Measurements from ENCODE around the gene PRRG1.

The PRRG1 gene

DNA sequence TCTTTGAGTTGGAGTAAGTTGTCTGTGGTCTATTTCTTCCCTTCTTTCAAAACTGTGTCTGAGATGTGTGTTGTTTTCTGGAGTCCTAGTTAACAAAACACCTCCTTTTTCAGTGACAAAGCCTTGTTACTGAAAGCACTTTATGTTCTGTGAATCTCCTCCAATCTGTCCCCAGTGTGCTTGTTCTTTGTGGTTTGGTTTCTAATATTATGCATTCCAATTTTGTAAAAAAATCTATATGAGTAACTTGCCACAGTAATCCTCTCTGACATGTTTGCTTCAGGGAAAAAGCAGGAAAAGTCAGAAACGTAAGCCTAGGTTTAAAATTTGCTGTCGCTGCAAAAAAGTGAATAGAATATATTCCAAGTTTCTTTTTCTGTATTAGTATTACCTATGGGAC is 12.4 kb downstream of the PRRG1 start:
- TF ChIP-seq, protein P1, sequence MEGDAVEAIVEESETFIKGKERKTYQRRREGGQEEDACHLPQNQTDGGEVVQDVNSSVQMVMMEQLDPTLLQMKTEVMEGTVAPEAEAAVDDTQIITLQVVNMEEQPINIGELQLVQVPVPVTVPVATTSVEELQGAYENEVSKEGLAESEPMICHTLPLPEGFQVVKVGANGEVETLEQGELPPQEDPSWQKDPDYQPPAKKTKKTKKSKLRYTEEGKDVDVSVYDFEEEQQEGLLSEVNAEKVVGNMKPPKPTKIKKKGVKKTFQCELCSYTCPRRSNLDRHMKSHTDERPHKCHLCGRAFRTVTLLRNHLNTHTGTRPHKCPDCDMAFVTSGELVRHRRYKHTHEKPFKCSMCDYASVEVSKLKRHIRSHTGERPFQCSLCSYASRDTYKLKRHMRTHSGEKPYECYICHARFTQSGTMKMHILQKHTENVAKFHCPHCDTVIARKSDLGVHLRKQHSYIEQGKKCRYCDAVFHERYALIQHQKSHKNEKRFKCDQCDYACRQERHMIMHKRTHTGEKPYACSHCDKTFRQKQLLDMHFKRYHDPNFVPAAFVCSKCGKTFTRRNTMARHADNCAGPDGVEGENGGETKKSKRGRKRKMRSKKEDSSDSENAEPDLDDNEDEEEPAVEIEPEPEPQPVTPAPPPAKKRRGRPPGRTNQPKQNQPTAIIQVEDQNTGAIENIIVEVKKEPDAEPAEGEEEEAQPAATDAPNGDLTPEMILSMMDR (IDR thresholded peaks at IDR 0.05; ENCODE audit: low read depth, low read length), result no peak
- TF ChIP-seq EZH2phosphoT487 (IDR thresholded peaks at IDR 0.05; ENCODE audit: low read depth), result no peak
- H3K27ac ChIP-seq (ENCODE audit: low read length), result no peak overlapping the region
- H3K79me2 ChIP-seq (ENCODE audit: low read length), result no peaks in the 10 kb centered on the region
- H2AFZ ChIP-seq (ENCODE audit: low read depth, low read length), result no peak overlapping the region
- H3K4me2 ChIP-seq (ENCODE audit: low read length), result no peak overlapping the region
- no peaks in the 10 kb centered on the region for H3K9me3 ChIP-seq (ENCODE audit: insufficient read depth, low read length)
- H3K4me1 ChIP-seq (ENCODE audit: low read length), result peaks cover 6% of the 10 kb centered on the region
- H3K27me3 ChIP-seq (ENCODE audit: low read depth, low read length), result no peaks in the 10 kb centered on the region
- no peaks in the 10 kb centered on the region for H4K20me1 ChIP-seq (ENCODE audit: insufficient read depth, low read length)
- no peak overlapping the region for H3K4me3 ChIP-seq (ENCODE audit: low read length)
- no peak overlapping the region for H3K9ac ChIP-seq (ENCODE audit: low read length)
- no peaks in the 10 kb centered on the region for H3K36me3 ChIP-seq (replicated peaks; ENCODE audit: low read depth, low read length)

DNA sequence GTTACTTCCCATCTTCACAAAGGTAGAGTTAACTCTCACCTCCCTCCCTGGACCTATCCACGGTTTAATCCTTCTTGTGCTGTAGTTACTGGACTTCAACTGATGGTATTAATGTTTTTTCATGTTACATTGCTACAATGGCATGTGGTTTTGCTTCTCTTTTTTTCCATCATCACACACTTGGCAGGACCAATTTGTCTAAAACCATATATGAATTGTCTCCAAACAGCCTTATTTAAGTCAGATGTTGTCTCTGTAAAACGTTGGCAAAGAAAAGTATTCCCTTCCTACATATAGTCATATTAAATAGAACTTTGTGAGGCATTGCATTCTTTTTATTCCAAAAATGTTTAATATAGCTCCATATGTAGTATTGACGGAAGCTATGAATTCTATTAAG is 15.5 kb downstream of the PRRG1 start:
- H3K9ac ChIP-seq (ENCODE audit: low read length), result no peak overlapping the region
- H3K27me3 ChIP-seq (ENCODE audit: low read depth, low read length), result no peaks in the 10 kb centered on the region
- H3K79me2 ChIP-seq (ENCODE audit: low read length), result no peaks in the 10 kb centered on the region
- H2AFZ ChIP-seq (ENCODE audit: low read depth, low read length), result no peak overlapping the region
- H3K4me2 ChIP-seq (ENCODE audit: low read length), result no peak overlapping the region
- no peak overlapping the region for H3K4me3 ChIP-seq (ENCODE audit: low read length)
- no peak overlapping the region for H3K27ac ChIP-seq (ENCODE audit: low read length)
- H3K9me3 ChIP-seq (ENCODE audit: insufficient read depth, low read length), result no peaks in the 10 kb centered on the region
- no peaks in the 10 kb centered on the region for H3K36me3 ChIP-seq (replicated peaks; ENCODE audit: low read depth, low read length)
- H3K4me1 ChIP-seq (ENCODE audit: low read length), result peaks cover 9% of the 10 kb centered on the region
- TF ChIP-seq EZH2phosphoT487 (IDR thresholded peaks at IDR 0.05; ENCODE audit: low read depth), result no peak
- TF ChIP-seq, protein P1 (IDR thresholded peaks at IDR 0.05; ENCODE audit: low read depth, low read length), result no peak
- no peaks in the 10 kb centered on the region for H4K20me1 ChIP-seq (ENCODE audit: insufficient read depth, low read length)

DNA sequence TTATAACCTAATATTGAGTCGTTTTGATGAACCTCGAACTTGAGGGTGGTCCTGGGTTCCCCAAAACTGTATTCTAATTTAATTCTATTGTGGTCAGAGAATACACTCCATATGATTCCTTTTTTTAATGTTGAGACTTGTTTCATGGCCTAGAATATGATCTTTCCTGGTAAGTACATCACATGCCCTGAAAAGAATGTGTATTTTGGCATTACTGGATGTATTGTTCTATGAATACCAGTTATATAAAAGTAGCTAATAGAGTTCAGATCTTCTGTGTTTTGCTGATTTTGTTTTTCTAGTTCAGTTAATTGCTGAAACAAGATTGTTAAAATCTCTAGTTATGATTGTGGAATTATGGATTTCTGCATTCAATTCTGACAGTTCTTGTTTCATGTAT is 18.8 kb downstream of the PRRG1 start:
- no peaks in the 10 kb centered on the region for H3K27me3 ChIP-seq (ENCODE audit: low read depth, low read length)
- H3K36me3 ChIP-seq (replicated peaks; ENCODE audit: low read depth, low read length), result no peaks in the 10 kb centered on the region
- H3K79me2 ChIP-seq (ENCODE audit: low read length), result no peaks in the 10 kb centered on the region
- no peaks in the 10 kb centered on the region for H3K9me3 ChIP-seq (ENCODE audit: insufficient read depth, low read length)
- H3K27ac ChIP-seq (ENCODE audit: low read length), result no peak overlapping the region
- H3K4me1 ChIP-seq (ENCODE audit: low read length), result peaks cover 9% of the 10 kb centered on the region
- no peak overlapping the region for H3K9ac ChIP-seq (ENCODE audit: low read length)
- H4K20me1 ChIP-seq (ENCODE audit: insufficient read depth, low read length), result no peaks in the 10 kb centered on the region
- no peak overlapping the region for H2AFZ ChIP-seq (ENCODE audit: low read depth, low read length)
- no peak overlapping the region for H3K4me2 ChIP-seq (ENCODE audit: low read length)
- H3K4me3 ChIP-seq (ENCODE audit: low read length), result no peak overlapping the region
- TF ChIP-seq, protein P1 (IDR thresholded peaks at IDR 0.05; ENCODE audit: low read depth, low read length), result no peak
- no peak for TF ChIP-seq EZH2phosphoT487 (IDR thresholded peaks at IDR 0.05; ENCODE audit: low read depth)

DNA sequence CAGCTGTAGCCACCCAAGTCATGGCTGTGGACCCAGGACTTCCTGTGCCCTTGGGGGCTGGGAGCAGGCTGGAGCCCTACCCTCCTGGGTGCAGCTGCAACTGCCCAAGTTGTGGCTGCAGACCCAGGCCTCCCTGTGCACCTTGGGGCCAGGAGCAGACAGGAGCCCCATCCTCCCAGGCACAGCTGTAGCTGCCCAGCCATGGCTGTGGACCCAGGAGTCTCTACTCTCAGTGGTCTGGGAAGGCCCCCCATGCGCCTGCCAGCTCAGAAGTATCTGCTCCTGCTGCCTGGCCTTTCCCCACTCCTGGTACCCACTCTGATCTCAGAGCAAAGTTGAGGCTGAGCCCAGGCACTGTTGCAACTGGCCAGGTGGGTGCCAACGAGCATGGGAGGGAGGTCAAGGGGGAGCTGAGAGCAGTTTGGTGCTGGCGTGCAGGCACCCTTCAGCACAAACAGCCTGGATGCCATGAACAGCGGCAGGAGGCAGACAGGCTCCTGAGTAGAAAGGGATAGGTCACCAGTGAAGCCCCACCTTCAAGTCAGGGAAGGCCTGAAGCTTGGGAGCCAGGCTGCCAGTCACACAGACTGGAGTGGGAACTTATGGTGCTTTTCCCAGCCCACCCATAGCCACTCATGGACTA is 21.5 kb downstream of the PRRG1 start:
- Histone ChIP-seq H3K4me3 (ENCODE audit: low read length) (no peak overlapping the region), H3K4me1 (ENCODE audit: low read length) (peaks cover 9% of the 10 kb centered on the region), H2AFZ (ENCODE audit: low read depth, low read length) (no peak overlapping the region), H3K27me3 (ENCODE audit: low read depth, low read length) (no peaks in the 10 kb centered on the region), H4K20me1 (ENCODE audit: insufficient read depth, low read length) (no peaks in the 10 kb centered on the region), H3K36me3 (replicated peaks; ENCODE audit: low read depth, low read length) (no peaks in the 10 kb centered on the region), H3K27ac (ENCODE audit: low read length) (no peak overlapping the region), H3K79me2 (ENCODE audit: low read length) (no peaks in the 10 kb centered on the region), H3K4me2 (ENCODE audit: low read length) (no peak overlapping the region), H3K9ac (ENCODE audit: low read length) (no peak overlapping the region), H3K9me3 (ENCODE audit: insufficient read depth, low read length) (no peaks in the 10 kb centered on the region)
- TF ChIP-seq, protein P1 (IDR thresholded peaks at IDR 0.05; ENCODE audit: low read depth, low read length), result no peak
- no peak for TF ChIP-seq EZH2phosphoT487 (IDR thresholded peaks at IDR 0.05; ENCODE audit: low read depth)
